ENCODE results near the gene ANXA5. TPM values are rescaled to one million over a fixed set of nuclear protein-coding genes. Genes with fewer than 3 reads are reported as not detected.

ANXA5 gene
- polyA plus RNA-seq, 1 donor, result 333 TPM

GRCh38 chr4:121653214-121653613, 43.6 kb downstream of the ANXA5 start:
- H3K4me1 ChIP-seq (ENCODE audit: control insufficient read depth, insufficient read depth, low read length), result no peaks in the 10 kb centered on the region
- DNase-seq, result no peak
- H3K36me3 ChIP-seq (ENCODE audit: control insufficient read depth, insufficient read depth, low read length), result no peaks in the 10 kb centered on the region
- H3K27ac ChIP-seq (ENCODE audit: low read length), result no peak overlapping the region
- no peak overlapping the region for H3K4me3 ChIP-seq (ENCODE audit: low read length)
- H3K27me3 ChIP-seq (ENCODE audit: control insufficient read depth, insufficient read depth, low read length), result no peaks in the 10 kb centered on the region
- no peaks in the 10 kb centered on the region for H3K9me3 ChIP-seq (ENCODE audit: control insufficient read depth, low read depth, low read length)
- WGBS (ENCODE audit: insufficient coverage, low lambda C conversion rate), result no CpG with 5 or more reads among the region's 1 CpG

- DNase-seq, result no peak
- 44% methylated on average over 2 of the region's 5 CpGs for WGBS (ENCODE audit: insufficient coverage, low lambda C conversion rate)
- no peak overlapping the region for H3K27ac ChIP-seq (ENCODE audit: low read length)
- no peaks in the 10 kb centered on the region for H3K36me3 ChIP-seq (ENCODE audit: control insufficient read depth, insufficient read depth, low read length)
- no peaks in the 10 kb centered on the region for H3K9me3 ChIP-seq (ENCODE audit: control insufficient read depth, low read depth, low read length)
- no peak overlapping the region for H3K4me3 ChIP-seq (ENCODE audit: low read length)
- H3K4me1 ChIP-seq (ENCODE audit: control insufficient read depth, insufficient read depth, low read length), result no peaks in the 10 kb centered on the region
- no peaks in the 10 kb centered on the region for H3K27me3 ChIP-seq (ENCODE audit: control insufficient read depth, insufficient read depth, low read length)
Observed at GRCh38 chr4:121651597-121651996, 45.2 kb downstream of the ANXA5 start.

GRCh38 chr4:121650741-121651140, 46.0 kb downstream of the ANXA5 start:
- H3K27me3 ChIP-seq (ENCODE audit: control insufficient read depth, insufficient read depth, low read length), result no peaks in the 10 kb centered on the region
- WGBS (ENCODE audit: insufficient coverage, low lambda C conversion rate), result 86% methylated on average over 2 of the region's 2 CpGs
- H3K27ac ChIP-seq (ENCODE audit: low read length), result no peak overlapping the region
- DNase-seq, result no peak
- no peaks in the 10 kb centered on the region for H3K4me1 ChIP-seq (ENCODE audit: control insufficient read depth, insufficient read depth, low read length)
- no peaks in the 10 kb centered on the region for H3K36me3 ChIP-seq (ENCODE audit: control insufficient read depth, insufficient read depth, low read length)
- H3K9me3 ChIP-seq (ENCODE audit: control insufficient read depth, low read depth, low read length), result no peaks in the 10 kb centered on the region
- H3K4me3 ChIP-seq (ENCODE audit: low read length), result no peak overlapping the region

GRCh38 chr4:121648516-121648915, 48.3 kb downstream of the ANXA5 start:
- Histone ChIP-seq H3K4me1 (ENCODE audit: control insufficient read depth, insufficient read depth, low read length) (no peaks in the 10 kb centered on the region), H3K27ac (ENCODE audit: low read length) (no peak overlapping the region), H3K9me3 (ENCODE audit: control insufficient read depth, low read depth, low read length) (no peaks in the 10 kb centered on the region), H3K36me3 (ENCODE audit: control insufficient read depth, insufficient read depth, low read length) (no peaks in the 10 kb centered on the region), H3K4me3 (ENCODE audit: low read length) (no peak overlapping the region), H3K27me3 (ENCODE audit: control insufficient read depth, insufficient read depth, low read length) (no peaks in the 10 kb centered on the region)
- peak in 1 of 2 donors; percentile 3 for DNase-seq
- no CpG with 5 or more reads among the region's 3 CpGs for WGBS (ENCODE audit: insufficient coverage, low lambda C conversion rate)

- no peaks in the 10 kb centered on the region for H3K27me3 ChIP-seq (ENCODE audit: control insufficient read depth, insufficient read depth, low read length)
- WGBS (ENCODE audit: insufficient coverage, low lambda C conversion rate), result 100% methylated on average over 4 of the region's 8 CpGs
- no peaks in the 10 kb centered on the region for H3K9me3 ChIP-seq (ENCODE audit: control insufficient read depth, low read depth, low read length)
- H3K36me3 ChIP-seq (ENCODE audit: control insufficient read depth, insufficient read depth, low read length), result no peaks in the 10 kb centered on the region
- no peak overlapping the region for H3K27ac ChIP-seq (ENCODE audit: low read length)
- peak; percentile 3 to 11 for DNase-seq
- H3K4me1 ChIP-seq (ENCODE audit: control insufficient read depth, insufficient read depth, low read length), result no peaks in the 10 kb centered on the region
- H3K4me3 ChIP-seq (ENCODE audit: low read length), result no peak overlapping the region
Observed at GRCh38 chr4:121642876-121643585, 53.7 kb downstream of the ANXA5 start.

- H3K4me1 ChIP-seq (ENCODE audit: control insufficient read depth, insufficient read depth, low read length), result no peaks in the 10 kb centered on the region
- no peaks in the 10 kb centered on the region for H3K27me3 ChIP-seq (ENCODE audit: control insufficient read depth, insufficient read depth, low read length)
- H3K4me3 ChIP-seq (ENCODE audit: low read length), result no peak overlapping the region
- H3K27ac ChIP-seq (ENCODE audit: low read length), result no peak overlapping the region
- H3K36me3 ChIP-seq (ENCODE audit: control insufficient read depth, insufficient read depth, low read length), result no peaks in the 10 kb centered on the region
- no peaks in the 10 kb centered on the region for H3K9me3 ChIP-seq (ENCODE audit: control insufficient read depth, low read depth, low read length)
- WGBS (ENCODE audit: insufficient coverage, low lambda C conversion rate), result no CpG with 5 or more reads among the region's 2 CpGs
- peak in 1 of 2 donors; percentile 0 for DNase-seq
Observed at GRCh38 chr4:121642292-121642691, 54.5 kb downstream of the ANXA5 start.

GRCh38 chr4:121633653-121634052, 63.1 kb downstream of the ANXA5 start:
- DNase-seq, result no peak

GRCh38 chr4:121632636-121633035, 64.1 kb downstream of the ANXA5 start:
- WGBS (ENCODE audit: insufficient coverage, low lambda C conversion rate), result 80% methylated on average over 1 of the region's 9 CpGs
- no peak overlapping the region for H3K4me3 ChIP-seq (ENCODE audit: low read length)
- H3K36me3 ChIP-seq (ENCODE audit: control insufficient read depth, insufficient read depth, low read length), result no peaks in the 10 kb centered on the region

More at GRCh38 chr4:121633653-121634052, 63.1 kb downstream of the ANXA5 start:
- H3K27me3 ChIP-seq (ENCODE audit: control insufficient read depth, insufficient read depth, low read length), result no peaks in the 10 kb centered on the region
- no peaks in the 10 kb centered on the region for H3K4me1 ChIP-seq (ENCODE audit: control insufficient read depth, insufficient read depth, low read length)
- WGBS (ENCODE audit: insufficient coverage, low lambda C conversion rate), result 83% methylated on average over 2 of the region's 4 CpGs
- no peaks in the 10 kb centered on the region for H3K9me3 ChIP-seq (ENCODE audit: control insufficient read depth, low read depth, low read length)
- H3K27ac ChIP-seq (ENCODE audit: low read length), result no peak overlapping the region
- no peaks in the 10 kb centered on the region for H3K36me3 ChIP-seq (ENCODE audit: control insufficient read depth, insufficient read depth, low read length)
- no peak overlapping the region for H3K4me3 ChIP-seq (ENCODE audit: low read length)

More at GRCh38 chr4:121632636-121633035, 64.1 kb downstream of the ANXA5 start:
- H3K27me3 ChIP-seq (ENCODE audit: control insufficient read depth, insufficient read depth, low read length), result no peaks in the 10 kb centered on the region
- H3K9me3 ChIP-seq (ENCODE audit: control insufficient read depth, low read depth, low read length), result no peaks in the 10 kb centered on the region
- no peak overlapping the region for H3K27ac ChIP-seq (ENCODE audit: low read length)
- no peak for DNase-seq
- H3K4me1 ChIP-seq (ENCODE audit: control insufficient read depth, insufficient read depth, low read length), result no peaks in the 10 kb centered on the region

Other genes starting within 250 kb of the ANXA5 start
- gene SMIM43, start 68.2 kb upstream of the ANXA5 start, polyA plus RNA-seq, result 0.48 TPM
- 29.0 TPM for gene EXOSC9, start 104.3 kb upstream of the ANXA5 start, polyA plus RNA-seq
- 21.6 TPM for gene CCNA2, start 126.9 kb upstream of the ANXA5 start, polyA plus RNA-seq
- gene BBS7, start 173.5 kb upstream of the ANXA5 start, polyA plus RNA-seq, result 17.1 TPM